GM18505 (cell line): ENCODE results near the gene CTTN.

Experiments used
- ATAC-seq: cut with Tn5 transposase; IDR thresholded peaks from one replicate; pipeline ENCODE4 v1.9.1; 2021; ENCODE audit not compliant: unreplicated experiment
- POLR2A ChIP-seq: IDR thresholded peaks from 4 replicates; pipeline ENCODE4 v1.6.1; 2011; ENCODE audit warnings: borderline replicate concordance; ENCODE audit not compliant: insufficient read depth, insufficient read length; ENCODE audit errors: extremely low read depth

CTTN gene

DNA sequence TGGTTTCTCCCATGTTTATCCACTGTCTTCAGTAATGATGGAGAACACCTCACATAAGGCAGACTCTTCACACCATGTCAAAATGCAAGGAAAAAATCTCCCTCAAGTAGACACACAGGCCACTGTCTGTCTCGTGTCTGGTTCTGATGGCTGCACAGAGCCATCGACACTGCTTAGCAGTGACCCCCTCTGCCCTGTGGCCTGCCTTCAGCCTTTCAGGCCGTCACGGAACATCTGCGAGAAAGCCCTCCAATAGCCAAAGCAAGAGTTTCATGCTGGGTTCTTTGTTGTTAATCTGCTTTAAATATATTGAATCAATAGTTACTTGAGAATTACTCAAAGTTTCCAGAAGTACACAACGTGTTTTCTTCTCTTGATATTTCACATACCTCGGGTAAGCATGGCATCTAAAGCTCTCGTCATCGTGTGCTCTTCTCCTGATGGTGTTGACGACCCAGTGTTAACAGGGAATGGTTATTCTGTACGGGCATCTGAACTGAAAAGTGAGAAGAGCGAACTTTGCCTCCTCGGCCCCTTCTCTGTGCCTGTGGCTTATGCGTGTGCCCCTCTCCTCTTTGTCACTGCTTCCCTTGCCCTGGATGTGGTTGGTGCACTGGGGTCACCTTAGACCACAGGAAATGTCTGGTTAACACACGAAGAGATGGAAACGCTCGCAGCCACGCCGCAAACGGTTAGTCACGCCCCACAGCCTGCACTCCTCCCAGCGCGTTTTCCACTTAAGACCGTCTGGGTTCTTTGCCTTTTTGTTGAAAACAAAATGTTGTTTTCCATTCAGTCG is 33.4 kb upstream of the CTTN start:
- TF ChIP-seq POLR2A, result no peak
- ATAC-seq, result no peak

DNA sequence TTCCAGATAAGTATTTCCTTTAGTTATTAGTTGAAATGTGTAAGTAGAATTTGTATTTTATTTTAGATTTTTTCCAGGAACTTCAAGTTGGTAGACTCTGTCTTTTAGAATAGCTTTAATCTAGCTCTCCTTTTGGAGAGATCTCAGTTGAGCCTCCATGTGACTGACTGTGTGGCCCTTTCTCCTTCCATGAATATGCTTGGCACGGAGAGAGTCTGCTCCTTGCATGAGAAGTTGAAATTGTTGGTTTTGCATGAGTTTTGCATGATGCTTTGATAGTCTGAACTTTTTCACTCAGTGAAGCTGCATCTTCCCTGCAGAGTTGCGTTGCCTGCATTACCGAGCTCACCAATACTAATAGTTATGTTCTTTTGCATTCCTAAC is 32.8 kb upstream of the CTTN start:
- no peak for ATAC-seq
- no peak for TF ChIP-seq POLR2A

- TF ChIP-seq POLR2A, result no peak
- no peak for ATAC-seq
Measured at GRCh38 chr11:70367071-70367470, 31.3 kb upstream of the CTTN start.

DNA sequence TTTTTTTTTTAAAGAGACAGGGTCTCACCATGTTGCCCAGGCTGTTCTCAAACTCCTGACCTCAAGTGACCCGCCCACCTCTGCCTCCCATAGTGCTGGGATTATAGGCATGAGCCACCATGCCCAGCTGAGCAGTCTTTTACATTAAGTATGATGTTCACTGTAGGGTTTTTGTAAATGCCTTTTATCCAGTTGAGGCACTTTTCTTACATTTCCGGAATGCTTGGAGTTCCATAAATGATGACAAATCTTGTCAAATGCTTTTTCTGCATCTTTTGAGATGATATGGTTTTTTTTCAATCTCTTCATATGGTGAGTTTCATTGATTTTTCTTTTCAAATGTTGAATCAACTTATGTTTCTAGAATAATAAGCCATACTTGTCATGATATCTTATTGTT is 29.4 kb upstream of the CTTN start:
- no peak for ATAC-seq
- TF ChIP-seq POLR2A, result no peak

GRCh38 chr11:70371241-70371640 is 27.1 kb upstream of the CTTN start:
- TF ChIP-seq POLR2A, result no peak
- no peak for ATAC-seq

- no peak for TF ChIP-seq POLR2A
- no peak for ATAC-seq
Measured at GRCh38 chr11:70372076-70372475, 26.3 kb upstream of the CTTN start.

DNA sequence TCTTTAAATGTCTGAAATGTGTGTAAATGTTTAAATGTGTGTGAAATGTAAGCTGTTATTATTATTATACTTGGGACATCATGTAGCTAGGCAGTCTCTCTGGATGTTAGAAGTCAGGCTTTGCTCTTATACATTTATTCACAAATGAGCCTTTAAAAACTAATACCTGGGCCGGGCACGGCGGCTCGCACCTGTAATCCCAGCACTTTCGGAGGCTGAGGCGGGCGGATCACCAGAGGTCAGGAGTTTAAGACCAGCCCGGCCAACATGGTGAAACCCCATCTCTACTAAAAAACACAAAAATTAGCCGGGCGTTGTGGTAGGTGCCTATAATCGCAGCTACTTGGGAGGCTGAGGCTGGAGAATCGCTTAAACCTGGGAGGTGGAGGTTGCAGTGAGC is 21.7 kb upstream of the CTTN start:
- no peak for ATAC-seq

GRCh38 chr11:70377645-70378044 is 20.7 kb upstream of the CTTN start:
- ATAC-seq, result no peak
- no peak for TF ChIP-seq POLR2A

More for the DNA sequence above, 21.7 kb upstream of the CTTN start:
- no peak for TF ChIP-seq POLR2A

GRCh38 chr11:70378506-70379134 is 19.7 kb upstream of the CTTN start:
- no peak for ATAC-seq
- TF ChIP-seq POLR2A, result no peak

GRCh38 chr11:70381350-70381749 is 17.0 kb upstream of the CTTN start:
- no peak for ATAC-seq
- no peak for TF ChIP-seq POLR2A

- no peak for TF ChIP-seq POLR2A
- ATAC-seq, result no peak
Measured at GRCh38 chr11:70381872-70382861, 16.2 kb upstream of the CTTN start.

DNA sequence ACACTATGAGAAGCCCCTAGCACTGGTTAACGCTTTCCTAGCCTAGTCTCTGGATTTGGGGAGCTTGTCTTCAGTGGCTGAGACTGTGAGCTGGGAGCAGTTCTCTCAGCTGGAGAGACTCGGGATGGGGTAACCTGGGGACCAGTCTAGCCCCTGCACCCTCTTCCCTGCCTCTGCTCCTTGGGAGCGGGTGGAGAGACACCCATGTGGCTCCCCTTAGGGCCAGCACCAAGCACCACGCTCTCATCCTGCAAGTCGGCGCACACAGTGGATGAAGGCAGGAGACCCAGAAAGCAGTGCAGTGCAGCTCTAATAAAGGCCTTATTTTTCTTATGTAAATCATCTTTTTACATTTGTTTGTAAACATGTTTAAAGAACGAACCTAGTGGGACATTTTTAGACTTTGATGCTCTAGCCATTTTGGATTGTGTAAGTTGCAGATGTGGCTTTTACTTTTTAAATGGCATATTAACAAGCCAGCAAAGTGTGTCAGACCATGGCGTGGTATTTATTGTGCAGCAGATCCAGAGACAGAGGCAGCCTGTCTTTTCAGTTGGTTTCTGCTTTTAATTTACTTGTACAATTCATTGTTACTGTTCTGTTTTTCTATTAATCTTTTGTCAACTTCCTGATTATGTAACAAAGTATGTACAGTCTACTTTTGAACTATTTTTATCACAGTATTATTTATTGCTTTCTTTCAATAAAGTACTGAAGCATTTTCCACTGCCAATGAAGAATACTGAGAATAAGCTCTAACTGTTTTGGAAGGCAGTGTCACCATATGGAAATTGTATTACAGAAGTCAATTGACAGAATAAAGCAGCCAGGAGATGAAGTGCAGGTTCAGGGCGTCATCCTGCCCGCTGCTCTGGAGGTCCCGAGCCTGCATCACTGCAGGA is 14.4 kb upstream of the CTTN start:
- ATAC-seq, result no peak
- no peak for TF ChIP-seq POLR2A
